COLO829 (cell line): Measurements from ENCODE around the gene MYOCOS.

Experiments used
- DNase-seq: peaks from one replicate; pipeline ENCODE4 v3.0.0; 2012; ENCODE audit warnings: low spot score

The MYOCOS gene

DNA sequence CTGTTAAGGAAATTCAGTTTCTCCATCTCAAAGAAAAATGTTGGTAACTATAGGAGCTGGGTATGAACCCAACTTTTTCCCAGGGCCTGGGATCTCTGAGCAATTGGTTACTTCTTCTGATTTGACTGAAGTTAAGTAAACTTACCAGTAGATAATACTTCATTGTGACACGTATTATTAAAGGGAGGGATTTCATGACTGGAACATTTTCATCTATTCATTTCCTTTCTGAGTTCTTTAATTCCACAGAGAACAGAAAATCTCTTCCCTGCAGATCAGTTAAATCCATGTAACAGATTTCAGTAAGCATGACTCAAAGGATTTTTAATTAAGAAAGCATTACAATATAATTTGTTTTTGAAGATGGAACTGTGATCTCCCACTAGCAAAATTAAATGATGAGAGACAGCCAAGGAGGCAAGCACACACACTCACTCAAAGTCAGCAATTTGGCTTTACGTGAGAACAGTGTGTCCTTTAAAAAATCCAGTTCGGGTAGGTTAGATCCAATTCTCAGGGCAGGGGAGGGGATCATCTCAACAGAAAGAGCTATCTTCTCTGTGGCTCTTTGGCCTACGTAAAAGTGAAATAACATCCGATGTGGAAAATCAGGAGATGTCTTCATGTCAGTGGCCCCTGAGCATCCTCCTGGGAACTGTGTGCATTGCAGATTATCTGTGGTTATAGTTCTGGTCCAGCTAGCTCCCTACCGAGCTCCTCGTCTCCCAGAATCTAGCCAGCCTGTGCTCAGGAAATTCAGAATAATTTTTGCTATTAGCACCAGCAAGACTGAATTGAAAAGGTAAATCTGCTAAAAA lies 41.2 kb downstream of the MYOCOS start:
- no peak for DNase-seq

DNA sequence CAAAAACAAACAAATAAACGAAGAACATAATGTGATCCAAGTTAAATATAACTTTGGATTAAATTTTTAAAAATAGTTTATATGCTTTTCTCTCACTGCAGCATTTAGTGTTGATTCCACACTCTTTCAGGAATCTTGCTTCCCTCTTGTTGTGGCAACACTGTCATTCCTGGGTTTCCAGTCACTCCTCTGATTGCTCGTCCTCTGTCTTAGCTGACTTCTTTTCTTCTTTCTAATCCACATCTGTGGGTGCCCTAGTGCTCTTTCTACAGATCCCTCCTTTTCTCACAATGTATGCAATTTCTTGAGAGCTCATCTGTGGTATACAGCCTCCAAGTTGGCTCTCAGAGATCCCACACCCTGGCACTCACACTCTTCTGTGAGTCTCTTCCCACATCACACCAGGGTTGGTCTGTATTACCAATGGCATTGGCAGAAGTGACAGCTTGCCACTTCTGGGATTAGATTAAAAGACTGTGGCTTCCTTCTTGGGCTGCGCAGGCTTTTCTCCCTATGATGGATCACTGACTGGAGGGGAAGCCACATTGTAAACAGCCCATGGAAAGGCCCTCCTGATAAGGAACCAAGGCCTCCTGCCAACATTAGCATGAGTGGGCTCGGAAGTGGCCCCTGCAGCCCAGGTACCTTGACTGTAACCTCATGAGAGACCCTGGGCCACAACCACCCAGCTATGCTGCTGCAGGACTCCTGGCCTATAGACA lies 42.0 kb downstream of the MYOCOS start:
- no peak for DNase-seq

DNA sequence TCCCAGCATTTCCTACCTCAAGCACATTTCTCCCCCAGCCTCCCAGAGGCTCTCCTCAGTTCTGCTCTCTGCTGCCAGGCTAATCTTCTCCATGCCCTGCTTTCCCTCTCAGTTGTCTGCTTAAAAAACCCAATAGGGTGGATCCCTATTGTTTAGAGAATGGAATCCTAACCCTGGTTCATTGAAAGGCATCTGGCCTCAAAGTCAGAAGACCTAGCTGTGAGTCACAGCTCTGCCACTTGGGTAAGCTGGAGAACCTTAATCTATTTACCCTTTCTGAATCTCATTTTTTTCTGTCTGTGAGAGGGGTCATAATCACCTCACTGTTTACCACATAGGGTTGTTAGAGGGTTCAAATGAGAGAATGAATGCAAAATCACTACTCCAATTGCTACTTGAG lies 42.9 kb downstream of the MYOCOS start:
- no peak for DNase-seq

DNA sequence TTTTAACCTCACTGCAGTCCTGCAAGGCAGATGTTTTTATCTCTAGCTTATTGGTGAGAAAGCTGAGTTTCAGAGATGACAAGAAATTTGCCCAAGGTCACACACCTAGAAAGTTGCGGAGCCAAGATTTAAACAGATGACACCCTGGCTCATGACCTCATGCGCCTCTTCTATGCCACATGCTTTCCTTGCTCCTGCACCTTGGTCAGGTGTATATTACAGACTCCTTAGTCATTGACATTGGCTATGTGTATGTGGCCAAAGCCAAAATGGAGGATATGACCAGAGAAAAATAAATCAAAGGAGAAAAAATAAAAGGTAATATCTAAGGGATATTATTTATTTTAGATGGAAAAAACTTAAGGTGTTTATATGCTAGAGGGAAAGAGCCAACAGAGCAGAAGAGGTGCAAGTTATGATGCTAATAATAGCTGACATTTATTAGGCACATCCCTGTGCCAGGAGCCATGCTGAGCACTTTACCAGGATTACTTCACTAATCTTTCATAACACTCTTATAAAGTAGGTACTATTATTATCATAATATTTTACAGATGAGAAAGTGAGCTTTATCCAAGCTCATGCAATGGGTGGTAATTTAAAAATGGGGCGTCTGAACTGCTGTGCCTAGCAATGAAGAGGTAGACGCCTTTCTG lies 44.2 kb downstream of the MYOCOS start:
- DNase-seq, result no peak

DNA sequence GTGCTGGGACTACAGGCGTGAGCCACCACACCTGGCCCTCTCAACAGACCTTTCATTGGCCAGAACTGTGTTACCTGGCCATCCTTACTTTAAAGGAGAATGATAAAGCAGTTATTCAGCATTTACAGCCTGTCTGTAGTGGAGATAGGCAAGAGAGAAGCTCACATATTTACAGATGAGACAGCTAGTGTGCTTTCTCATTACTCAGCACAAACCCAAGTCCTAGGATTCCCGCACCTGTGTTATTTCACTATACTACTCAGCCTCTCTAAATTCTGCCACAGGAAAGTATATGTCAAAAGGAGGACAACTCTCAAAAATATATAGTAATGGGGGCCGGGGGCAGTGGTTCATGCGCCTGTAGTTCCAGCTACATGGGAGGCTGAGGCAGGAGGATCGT lies 46.3 kb downstream of the MYOCOS start:
- DNase-seq, result no peak

DNA sequence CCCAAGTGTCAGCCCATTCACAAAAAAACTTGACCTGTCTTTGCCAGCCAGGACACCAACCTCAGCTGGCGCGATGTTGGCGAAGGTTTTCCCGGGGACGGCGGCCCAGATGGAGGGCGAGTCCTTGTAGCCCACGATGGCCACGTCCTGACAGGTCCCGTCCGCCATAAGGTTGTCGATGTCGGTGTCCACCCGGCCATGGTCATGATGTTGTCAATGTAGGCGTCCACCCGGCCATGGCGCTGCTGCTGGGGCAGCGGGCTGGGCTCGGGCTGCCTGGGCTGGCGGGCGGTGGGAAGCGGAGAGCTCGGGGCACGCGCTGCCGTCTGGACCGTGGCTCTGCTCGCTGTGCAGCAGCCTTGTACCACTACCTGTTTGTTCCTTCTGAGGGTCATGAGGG lies 48.7 kb downstream of the MYOCOS start:
- no peak for DNase-seq

DNA sequence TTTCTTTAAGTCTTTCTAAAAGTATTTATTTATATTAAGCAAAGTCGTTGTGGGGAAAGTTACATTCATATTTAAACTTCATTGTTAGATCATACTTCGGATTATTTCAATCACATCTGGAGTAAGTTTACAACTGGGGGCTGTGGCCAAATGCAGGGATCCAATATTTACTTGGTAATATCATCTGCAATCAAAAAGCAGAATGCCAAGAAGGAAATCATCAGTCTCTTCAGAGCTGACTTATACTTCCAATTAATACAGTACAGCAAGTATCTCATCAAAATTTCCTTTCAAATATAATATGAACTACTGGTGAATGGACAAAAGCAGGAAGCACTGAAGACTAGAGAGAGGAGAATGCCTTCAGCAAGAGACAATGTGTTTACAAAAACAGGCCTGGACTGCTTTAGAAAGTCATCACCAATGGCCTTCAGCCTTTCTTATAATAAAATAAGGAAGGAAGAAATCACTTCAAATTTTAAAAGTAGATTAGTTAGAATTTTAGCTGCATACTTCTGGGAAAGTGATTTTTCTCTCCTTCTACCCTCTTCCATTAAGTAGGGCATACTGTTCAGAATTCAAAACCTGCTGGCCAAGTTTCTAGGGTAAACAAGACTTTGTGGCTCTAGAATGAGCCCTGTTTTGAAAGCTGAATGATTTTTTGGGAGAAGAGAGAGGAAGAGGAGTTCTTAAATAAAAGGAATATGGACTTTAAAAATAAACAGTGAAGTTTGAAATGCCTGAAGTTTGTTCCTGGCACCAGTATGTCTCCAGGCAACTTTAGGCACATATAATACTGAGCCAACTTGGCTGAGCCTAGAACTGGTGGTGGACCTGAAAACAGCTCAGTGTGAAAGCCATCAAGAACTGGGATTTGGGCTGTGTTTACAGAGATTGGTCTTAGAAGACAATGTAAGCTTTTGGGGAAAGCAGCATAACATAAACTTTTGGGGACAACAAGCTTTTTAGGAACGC lies 52.7 kb downstream of the MYOCOS start:
- no peak for DNase-seq
